Right cardiac atrium (tissue), 5 donors: ENCODE results near the gene IL4. TPM values are rescaled to one million over a fixed set of nuclear protein-coding genes. Genes with fewer than 3 reads are reported as not detected.

Source experiments
- ATAC-seq, 2 donors: fragments of 200-7000 bp; cut with Tn5 transposase; one replicate each; pipeline versions ENCODE4 v1.8.0 to v1.9.1; 2020; ENCODE audit warnings: moderate library complexity in 2 of 2, mild to moderate bottlenecking in 1 of 2
- DNase-seq, 3 donors: peaks; one replicate each; pipeline ENCODE4 v3.0.0-alpha.2; 2020
- H3K27ac ChIP-seq: one replicate; pipeline ENCODE4 v1.5.1; 2013; ENCODE audit warnings: mild to moderate bottlenecking, low read length, control low read depth, moderate library complexity
- H3K27me3 ChIP-seq: one replicate; pipeline ENCODE4 v1.6.1; 2013; ENCODE audit not compliant: control insufficient read depth, insufficient read depth
- H3K4me1 ChIP-seq: one replicate; pipeline ENCODE4 v1.6.1; 2013; ENCODE audit warnings: low read length; ENCODE audit not compliant: control insufficient read depth, insufficient read depth
- H3K4me3 ChIP-seq: one replicate; pipeline ENCODE4 v1.5.1; 2013; ENCODE audit warnings: low read length, control low read depth
- H3K9me3 ChIP-seq: one replicate; pipeline ENCODE4 v1.6.1; 2013; ENCODE audit warnings: low read length; ENCODE audit not compliant: control insufficient read depth
- WGBS: extraction: QIAGEN DNeasy Blood & Tissue Kit; methylation state at CpG from one replicate; pipeline ENCODE4 v1.1.7; 2013; 5-methylcytosine and 5-hydroxymethylcytosine counted together
- intact Hi-C, 4 donors: fragments of 100-400 bp; cut with DNase I; formaldehyde crosslinking; loops; one replicate each; pipeline versions ENCODE4 v1.11.0 to v1.14.0; 2022 to 2023
- polyA plus RNA-seq: library from polyadenylated mRNA; stranded (reverse); fragments of 200-250 nt; gene quantifications from one replicate; pipeline ENCODE4 v1.2.3, GENCODE V29; 2013
- total RNA-seq, 4 donors: library from RNA; stranded (reverse); fragmentation: NEBNext Ultra II Directional; extraction: Animal tissue kit (Norgen Biotek cat#: 25700); gene quantifications; one replicate each; pipeline ENCODE4 v1.2.1, GENCODE V29; 2021
- donor health status: healthy with polysubstance abuse.
- donor health status: DM: no; HTN: yes; CAD: no.
- donor health status: DM: no; HTN: no; CAD: no.
- donor health status: DM: no; HTN: yes; CAD: no; lungs with severe emphysema.
- donor health status: DM: yes; HTN: yes; CAD: no.

The IL4 gene
- total and polyA plus RNA-seq, 5 donors, result not detected

DNA sequence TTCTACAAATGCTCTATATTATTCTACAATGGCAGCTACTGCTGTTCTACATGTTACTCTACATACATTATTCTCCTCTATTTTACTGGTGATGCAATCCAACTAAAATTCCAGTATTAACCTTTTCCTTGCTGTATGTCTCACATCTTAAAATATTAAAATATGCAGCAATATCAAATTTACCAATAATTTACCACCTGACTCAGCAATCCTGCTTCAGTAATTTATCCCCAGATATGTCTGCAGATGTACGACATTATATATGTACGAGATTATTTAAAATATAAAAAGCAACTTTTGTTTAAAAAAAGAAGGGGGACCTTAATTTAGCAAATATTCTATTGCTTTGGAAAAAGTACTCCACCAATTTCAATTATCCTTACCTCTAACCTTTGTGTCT, 52.0 kb downstream of the IL4 start:
- DNase-seq, result no peak
- H3K9me3 ChIP-seq, result no peaks in the 10 kb centered on the region
- WGBS, result 96% methylated on average over 2 of the region's 2 CpGs
- H3K4me1 ChIP-seq, result no peaks in the 10 kb centered on the region
- no peak for ATAC-seq
- intact Hi-C loops, result no loop called here
- no peak overlapping the region for H3K27ac ChIP-seq
- no peak overlapping the region for H3K4me3 ChIP-seq
- H3K27me3 ChIP-seq, result no peaks in the 10 kb centered on the region

DNA sequence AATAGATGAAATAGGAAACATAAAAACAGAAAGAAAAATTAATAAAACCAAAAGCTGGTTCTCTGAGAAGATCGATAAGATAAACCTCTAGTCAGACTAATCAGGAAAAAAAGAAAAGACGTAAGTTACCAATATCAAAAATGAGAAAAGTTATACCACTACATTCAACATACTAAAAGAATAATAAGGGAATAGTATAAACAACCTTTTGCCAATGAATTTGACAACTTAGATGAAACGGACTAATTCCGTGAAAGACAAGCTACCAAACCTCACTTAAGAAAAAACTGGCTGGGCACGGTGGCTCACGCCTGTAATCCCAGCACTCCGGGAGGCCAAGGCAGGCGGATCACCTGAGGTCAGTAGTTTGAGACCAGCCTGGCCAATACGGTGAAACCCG, 56.1 kb downstream of the IL4 start:
- no peak for DNase-seq
- no peaks in the 10 kb centered on the region for H3K4me1 ChIP-seq
- no peaks in the 10 kb centered on the region for H3K9me3 ChIP-seq
- WGBS, result 96% methylated on average over 10 of the region's 10 CpGs
- H3K27me3 ChIP-seq, result no peaks in the 10 kb centered on the region
- no peak overlapping the region for H3K27ac ChIP-seq
- no peak overlapping the region for H3K4me3 ChIP-seq
- intact Hi-C loops, result no loop called here
- ATAC-seq, result no peak

Other genes with a start within 250 kb of the IL4 start
- gene IRF1, start 183.2 kb upstream of the IL4 start, total RNA-seq, result 10 to 100 TPM in 3 of 4 donors, 1 to 10 TPM in 1; 9.4 to 17.9 (median 13.8) TPM
- 11.7 TPM for gene IRF1, start 183.2 kb upstream of the IL4 start, polyA plus RNA-seq
- not detected for gene IL5, start 130.5 kb upstream of the IL4 start, total RNA-seq
- not detected for gene IL5, start 130.5 kb upstream of the IL4 start, polyA plus RNA-seq
- 10 to 100 TPM; 22.7 to 32.0 (median 29.8) TPM for gene RAD50, start 117.0 kb upstream of the IL4 start, total RNA-seq
- gene RAD50, start 117.0 kb upstream of the IL4 start, polyA plus RNA-seq, result 8.0 TPM
- not detected for gene IL13, start 15.8 kb upstream of the IL4 start, total RNA-seq
- not detected for gene IL13, start 15.8 kb upstream of the IL4 start, polyA plus RNA-seq
- 1 to 10 TPM; 7.4 to 9.8 (median 9.2) TPM for gene KIF3A, start 63.6 kb downstream of the IL4 start, total RNA-seq
- 4.2 TPM for gene KIF3A, start 63.6 kb downstream of the IL4 start, polyA plus RNA-seq
- gene CCNI2, start 73.4 kb downstream of the IL4 start, total RNA-seq, result under 1 TPM in 1 of 4 donors, not detected in 3; 0.09 TPM
- gene CCNI2, start 73.4 kb downstream of the IL4 start, polyA plus RNA-seq, result 0.14 TPM
- gene SEPTIN8, start 103.2 kb downstream of the IL4 start, total RNA-seq, result 10 to 100 TPM; 25.8 to 33.7 (median 31.0) TPM
- gene SEPTIN8, start 103.2 kb downstream of the IL4 start, polyA plus RNA-seq, result 17.7 TPM
- gene SOWAHA, start 139.3 kb downstream of the IL4 start, total RNA-seq, result under 1 TPM in 1 of 4 donors, not detected in 3; 0.11 TPM
- 0.05 TPM for gene SOWAHA, start 139.3 kb downstream of the IL4 start, polyA plus RNA-seq
- gene SHROOM1, start 156.7 kb downstream of the IL4 start, total RNA-seq, result 1 to 10 TPM; 2.9 to 5.3 (median 4.2) TPM
- gene SHROOM1, start 156.7 kb downstream of the IL4 start, polyA plus RNA-seq, result 2.9 TPM
- under 1 TPM in 3 of 4 donors, not detected in 1; 0.09 to 0.54 (median 0.14) TPM for gene GDF9, start 192.5 kb downstream of the IL4 start, total RNA-seq
- 0.18 TPM for gene GDF9, start 192.5 kb downstream of the IL4 start, polyA plus RNA-seq
- gene UQCRQ, start 192.7 kb downstream of the IL4 start, total RNA-seq, result 1,000 to 10,000 TPM in 2 of 4 donors, 100 to 1,000 TPM in 2; 978 to 1,175 (median 1,022) TPM
- gene UQCRQ, start 192.7 kb downstream of the IL4 start, polyA plus RNA-seq, result 1,317 TPM
- 1 to 10 TPM in 2 of 4 donors, under 1 TPM in 2; 0.76 to 1.9 (median 1.2) TPM for gene LEAP2, start 199.7 kb downstream of the IL4 start, total RNA-seq
- gene LEAP2, start 199.7 kb downstream of the IL4 start, polyA plus RNA-seq, result 1.6 TPM